Mesodermal cell (in vitro differentiated cells): ENCODE measurements around the gene C9orf72.

ENCODE experiments used
- H3K27ac ChIP-seq: 2 replicates; pipeline ENCODE4 v1.7.0; 2013; ENCODE audit warnings: mild to moderate bottlenecking, low read depth, low read length, moderate library complexity; ENCODE audit not compliant: severe bottlenecking
- H3K36me3 ChIP-seq: 2 replicates; pipeline ENCODE4 v1.7.1; 2013; ENCODE audit warnings: mild to moderate bottlenecking, low read length, moderate library complexity; ENCODE audit not compliant: control insufficient read depth, insufficient read depth
- H3K4me1 ChIP-seq: one replicate; pipeline ENCODE4 v1.7.1; 2013; ENCODE audit warnings: mild to moderate bottlenecking, low read length; ENCODE audit not compliant: insufficient read depth, control insufficient read depth, poor library complexity, severe bottlenecking
- H3K4me3 ChIP-seq: 2 replicates; pipeline ENCODE4 v1.7.0; 2013; ENCODE audit warnings: low read length, control low read depth, mild to moderate bottlenecking; ENCODE audit not compliant: insufficient read depth, poor library complexity, severe bottlenecking; ENCODE audit errors: extremely low read depth
- H3K9me3 ChIP-seq: 2 replicates; pipeline ENCODE4 v1.7.1; 2013; ENCODE audit warnings: mild to moderate bottlenecking, low read length, moderate library complexity; ENCODE audit not compliant: control insufficient read depth
- WGBS, 2 experiments: methylation state at CpG; one replicate each; pipeline ENCODE4 v1.1.5; 2013; ENCODE audit warnings: missing lambda C conversion rate in 2 of 2; ENCODE audit not compliant: insufficient coverage in 2 of 2; 5-methylcytosine and 5-hydroxymethylcytosine counted together

The C9orf72 gene

DNA sequence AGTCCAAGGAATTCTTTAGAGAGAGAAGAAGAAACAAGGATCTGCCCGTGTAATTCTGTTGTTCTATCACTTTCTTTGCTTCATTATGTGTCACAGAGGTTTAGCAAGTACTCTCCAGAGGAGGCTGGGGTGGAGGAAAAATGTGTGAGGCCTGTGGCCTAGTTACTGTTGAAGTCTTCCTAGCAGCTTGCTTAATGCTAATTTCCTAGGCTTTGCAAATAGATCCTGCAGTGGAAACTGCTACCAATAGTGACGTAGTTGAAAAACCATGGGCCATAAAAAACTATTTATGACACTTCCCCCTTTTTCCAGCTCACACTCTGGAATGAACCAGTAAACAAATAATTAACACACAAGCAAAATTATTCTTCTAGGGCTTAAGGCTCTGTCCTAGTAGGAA is 27.0 kb upstream of the C9orf72 start:
- H3K9me3 ChIP-seq: no peaks in the 10 kb centered on the region
- no peaks in the 10 kb centered on the region for H3K4me1 ChIP-seq
- WGBS, 2 experiments: 60% methylated on average over 1 of the region's 2 CpGs; no CpG with 5 or more reads in 1 of the 2 experiments
- no peak overlapping the region for H3K4me3 ChIP-seq
- H3K27ac ChIP-seq: no peak overlapping the region
- no peaks in the 10 kb centered on the region for H3K36me3 ChIP-seq

DNA sequence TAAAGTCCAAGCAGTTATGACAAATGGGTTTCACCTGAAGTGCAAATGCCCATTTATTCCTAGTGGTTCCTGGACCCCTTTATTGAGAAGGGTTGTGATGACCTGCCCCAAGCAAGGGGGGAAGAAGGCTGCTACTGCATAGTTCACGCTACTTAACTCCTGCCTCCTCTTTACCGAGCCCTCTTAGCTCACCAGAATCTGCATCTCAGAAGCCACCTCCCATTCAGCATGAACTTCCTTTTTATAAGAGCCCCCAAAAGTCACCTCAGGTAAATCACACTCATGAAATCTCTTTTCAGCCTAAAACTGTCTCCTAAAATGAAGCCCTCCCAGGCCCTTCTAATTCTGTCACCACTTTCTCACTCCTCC is 26.6 kb upstream of the C9orf72 start:
- Histone ChIP-seq H3K36me3 (no peaks in the 10 kb centered on the region), H3K9me3 (no peaks in the 10 kb centered on the region), H3K4me3 (no peak overlapping the region), H3K27ac (no peak overlapping the region), H3K4me1 (no peaks in the 10 kb centered on the region)
- WGBS, 2 experiments: no CpG with 5 or more reads among the region's 2 CpGs

DNA sequence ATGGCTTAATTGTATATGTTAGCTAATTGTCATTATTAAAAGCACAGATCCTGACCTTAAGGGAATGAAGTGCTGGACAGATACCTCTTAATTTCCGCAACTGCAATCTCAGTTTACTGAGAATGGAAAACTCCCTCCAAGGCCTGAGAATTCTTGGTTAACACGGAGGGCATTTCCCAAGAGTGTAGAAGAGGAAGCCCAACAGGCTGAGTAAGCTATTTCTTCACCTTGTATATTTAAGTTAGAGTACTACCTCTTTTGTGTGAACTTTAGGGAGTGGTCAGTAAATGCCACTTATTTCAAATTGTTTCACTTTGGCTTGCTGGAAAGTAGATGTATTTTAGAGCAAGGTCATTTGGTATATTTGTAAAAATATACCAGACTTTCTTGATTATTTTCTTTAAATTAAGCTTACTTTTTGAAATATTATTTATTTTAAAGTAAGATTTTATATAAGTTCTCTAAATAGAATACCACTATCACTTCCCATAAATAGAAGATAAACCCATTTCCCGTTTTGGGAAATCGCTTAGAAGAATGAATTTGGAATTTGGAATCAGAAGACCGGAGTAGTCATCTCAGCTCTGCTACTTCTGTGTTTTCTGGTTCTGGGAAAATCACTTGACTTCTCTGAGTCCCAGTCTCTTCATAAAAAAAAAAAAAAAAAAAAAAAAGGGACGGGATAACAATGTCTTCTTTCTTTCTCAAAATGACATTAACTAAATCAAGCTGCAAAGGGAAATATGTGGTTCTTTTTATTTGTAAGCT is 26.0 kb upstream of the C9orf72 start:
- Histone ChIP-seq H3K36me3 (no peaks in the 10 kb centered on the region), H3K4me1 (no peaks in the 10 kb centered on the region), H3K9me3 (no peaks in the 10 kb centered on the region), H3K4me3 (no peak overlapping the region), H3K27ac (no peak overlapping the region)
- WGBS, 2 experiments: no CpG with 5 or more reads among the region's 6 CpGs

DNA sequence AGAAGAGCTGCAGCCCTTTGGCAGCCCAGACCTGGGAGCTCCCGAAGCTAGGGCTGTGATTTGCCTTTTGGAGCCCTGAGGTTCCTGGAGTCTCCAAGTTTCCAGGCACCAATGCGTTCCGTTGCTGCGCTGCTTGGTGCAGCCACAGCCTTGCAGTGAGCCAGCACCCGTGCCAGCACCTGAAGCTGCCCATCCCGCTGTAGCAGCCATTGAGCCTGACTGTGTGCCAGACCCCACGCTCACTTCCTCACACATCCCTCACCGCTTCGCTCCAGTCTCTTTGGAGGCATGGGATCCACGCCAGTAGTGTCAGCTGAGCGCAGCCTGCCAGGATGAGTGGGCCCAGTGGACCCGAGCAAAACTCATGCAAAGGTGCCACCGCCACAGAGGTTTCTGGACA is 22.5 kb upstream of the C9orf72 start:
- Histone ChIP-seq H3K4me1 (no peaks in the 10 kb centered on the region), H3K4me3 (no peak overlapping the region), H3K27ac (no peak overlapping the region), H3K9me3 (no peaks in the 10 kb centered on the region), H3K36me3 (no peaks in the 10 kb centered on the region)
- 93 to 97% methylated on average over 7 to 8 of the region's 13 CpGs for WGBS, 2 experiments

DNA sequence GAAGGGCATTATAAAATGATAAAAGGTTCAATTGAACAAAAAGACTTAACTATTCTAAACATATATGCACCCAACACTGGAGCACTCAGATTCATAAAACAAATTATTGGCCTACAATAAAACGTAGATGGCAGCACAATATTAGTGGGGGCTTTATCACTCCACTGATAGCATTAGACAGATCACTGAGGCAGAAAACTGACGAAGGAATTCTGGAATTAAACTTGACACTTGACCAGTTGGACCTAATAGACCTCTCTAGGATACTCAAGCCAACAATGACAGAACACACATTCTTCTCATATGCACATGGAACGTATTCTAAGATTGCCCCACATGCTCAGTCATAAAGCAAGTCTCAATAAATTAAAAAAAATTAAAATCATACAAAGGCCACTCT is 18.4 kb upstream of the C9orf72 start:
- WGBS, 2 experiments: 63 to 92% methylated on average over 2 to 3 of the region's 3 CpGs
- Histone ChIP-seq H3K9me3 (no peaks in the 10 kb centered on the region), H3K4me3 (no peak overlapping the region)

DNA sequence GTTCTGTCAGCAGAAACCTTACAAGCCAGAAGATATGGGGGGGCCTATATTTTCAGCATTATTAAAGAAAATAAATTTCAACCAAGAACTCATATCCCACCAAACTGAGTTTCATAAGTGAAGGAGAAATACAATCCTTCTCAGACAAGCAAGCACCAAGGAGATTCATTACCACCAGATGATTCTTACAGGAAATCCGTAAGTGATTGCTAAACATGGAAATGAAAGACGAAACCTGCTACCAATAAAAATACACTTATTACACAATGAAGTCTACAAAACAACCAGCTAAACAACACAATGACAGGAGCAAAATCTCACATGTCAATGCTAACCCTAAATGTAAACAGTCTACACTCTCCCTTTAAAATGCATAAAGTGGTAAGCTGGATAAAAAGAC is 17.8 kb upstream of the C9orf72 start:
- Histone ChIP-seq H3K9me3 (no peaks in the 10 kb centered on the region), H3K4me3 (no peak overlapping the region), H3K27ac (no peak overlapping the region), H3K4me1 (no peaks in the 10 kb centered on the region), H3K36me3 (no peaks in the 10 kb centered on the region)
- WGBS, 2 experiments: 80 to 84% methylated on average over 1 to 2 of the region's 2 CpGs

More for the DNA sequence above, 18.4 kb upstream of the C9orf72 start:
- Histone ChIP-seq H3K4me1 (no peaks in the 10 kb centered on the region), H3K36me3 (no peaks in the 10 kb centered on the region), H3K27ac (no peak overlapping the region)

DNA sequence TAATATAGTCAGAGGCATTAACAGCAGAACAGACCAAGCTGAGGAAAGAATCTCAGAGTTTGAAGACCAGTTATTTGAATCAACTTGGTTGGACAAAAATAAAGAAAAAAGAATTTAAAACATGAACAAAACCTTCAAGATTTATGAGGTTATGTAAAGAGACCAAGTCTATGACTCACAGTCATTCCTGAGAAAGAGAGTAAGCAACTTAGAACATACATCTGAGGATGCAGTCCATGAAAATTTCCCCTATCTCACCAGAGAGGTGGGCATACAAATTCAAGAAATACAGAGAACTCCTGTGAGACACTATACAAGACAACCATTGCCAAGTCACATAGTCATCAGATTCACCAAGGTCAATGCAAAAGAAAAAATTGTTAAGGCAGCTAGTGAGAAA is 17.4 kb upstream of the C9orf72 start:
- H3K4me1 ChIP-seq: no peaks in the 10 kb centered on the region
- no peak overlapping the region for H3K27ac ChIP-seq
- no peaks in the 10 kb centered on the region for H3K9me3 ChIP-seq
- H3K36me3 ChIP-seq: no peaks in the 10 kb centered on the region
- H3K4me3 ChIP-seq: no peak overlapping the region

DNA sequence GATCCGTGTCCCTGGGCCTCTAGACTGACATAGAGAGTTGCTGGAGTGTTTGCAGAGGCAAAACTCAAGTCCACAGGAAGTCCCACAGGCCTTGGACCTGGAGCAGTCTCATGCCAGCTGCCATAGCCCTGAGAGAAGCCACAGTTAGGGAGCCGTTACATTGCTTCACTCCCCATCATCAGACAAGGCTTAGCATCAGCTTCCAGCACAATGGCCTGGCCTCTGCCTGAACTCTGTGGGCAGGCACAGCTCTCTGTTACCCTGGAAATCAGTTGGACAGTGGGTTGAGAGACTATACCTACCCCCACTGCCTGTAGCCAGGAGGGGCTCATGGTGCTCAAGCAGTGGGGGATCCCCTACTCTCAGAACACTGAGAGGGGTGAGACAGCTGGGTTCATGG is 16.2 kb upstream of the C9orf72 start:
- Histone ChIP-seq H3K4me3 (no peak overlapping the region), H3K27ac (no peak overlapping the region), H3K9me3 (no peaks in the 10 kb centered on the region), H3K36me3 (no peaks in the 10 kb centered on the region), H3K4me1 (no peaks in the 10 kb centered on the region)
- WGBS, 2 experiments: 75 to 89% methylated on average over 1 of the region's 2 CpGs

DNA sequence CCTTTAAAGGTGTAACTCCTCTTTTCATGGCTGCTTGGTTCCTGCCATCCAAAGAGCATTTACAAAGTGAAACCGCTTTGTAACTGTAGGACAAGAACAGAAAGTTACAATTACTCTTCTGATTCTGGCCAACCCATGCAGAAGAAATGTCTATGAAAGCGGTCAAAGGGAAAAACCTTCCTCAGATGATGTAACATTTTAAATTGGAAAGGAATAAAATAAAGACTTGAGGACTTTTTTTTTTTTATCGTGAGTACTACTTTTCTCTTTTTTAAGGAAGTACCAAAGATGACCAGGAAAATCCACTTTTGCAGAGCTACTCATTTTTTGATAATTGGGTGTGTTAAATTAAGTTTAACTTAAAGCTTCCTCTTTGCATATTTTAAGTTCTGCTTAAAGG is 13.0 kb upstream of the C9orf72 start:
- Histone ChIP-seq H3K9me3 (no peaks in the 10 kb centered on the region), H3K4me3 (no peak overlapping the region), H3K4me1 (no peaks in the 10 kb centered on the region), H3K27ac (no peak overlapping the region), H3K36me3 (no peaks in the 10 kb centered on the region)
- WGBS, 2 experiments: 100% methylated on average over 1 of the region's 3 CpGs

DNA sequence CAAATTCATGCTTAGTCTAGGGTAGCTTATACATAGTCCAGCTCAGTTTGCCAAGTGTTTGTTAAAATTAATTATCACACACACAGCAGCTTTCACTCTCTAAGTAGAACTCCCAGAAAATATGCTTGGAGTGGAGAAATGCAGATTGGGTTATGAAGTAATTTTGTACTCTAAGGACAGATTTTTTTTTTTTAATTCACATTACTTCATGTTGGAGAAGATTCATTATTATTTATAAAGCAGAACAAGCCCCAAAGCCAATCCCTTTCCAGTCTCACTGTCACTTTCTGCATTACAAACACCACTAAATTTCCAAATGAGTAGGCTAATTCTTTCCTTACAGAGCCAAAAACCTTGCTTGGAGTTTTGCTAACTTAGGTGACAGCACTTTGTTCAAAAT is 11.7 kb upstream of the C9orf72 start:
- H3K4me3 ChIP-seq: no peak overlapping the region
- no peak overlapping the region for H3K27ac ChIP-seq
- H3K4me1 ChIP-seq: no peaks in the 10 kb centered on the region
- H3K36me3 ChIP-seq: no peaks in the 10 kb centered on the region
- H3K9me3 ChIP-seq: no peaks in the 10 kb centered on the region

DNA sequence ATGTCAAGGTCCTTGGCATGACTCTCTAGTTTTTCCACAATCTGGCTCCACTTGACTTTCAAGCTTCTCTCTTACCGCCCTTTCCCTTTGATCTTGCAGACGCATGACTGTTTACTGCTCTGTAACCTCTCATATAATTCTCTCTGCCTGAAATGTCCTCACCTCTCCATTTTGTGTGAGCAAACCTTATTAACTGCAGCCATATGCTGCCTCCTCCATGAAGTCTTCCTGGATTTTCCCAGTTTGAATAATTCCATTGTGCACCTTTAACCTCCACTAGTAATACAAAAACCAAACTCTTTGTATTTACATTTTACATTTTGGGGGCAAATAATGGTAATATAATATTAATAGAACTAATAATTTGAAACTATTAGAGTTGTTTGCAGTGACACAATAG is 9.5 kb upstream of the C9orf72 start:
- Histone ChIP-seq H3K36me3 (no peaks in the 10 kb centered on the region), H3K4me3 (no peak overlapping the region), H3K4me1 (no peaks in the 10 kb centered on the region), H3K27ac (no peak overlapping the region), H3K9me3 (no peaks in the 10 kb centered on the region)
- WGBS, 2 experiments: 90 to 97% methylated on average over 2 of the region's 2 CpGs
